Measurements from ENCODE around the gene CASP8AP2.
"Not testable (repeated sequence)": the region's sequence is repeated elsewhere in the genome, so short reads cannot be mapped to it uniquely, and the experiment has no call there.

The CASP8AP2 gene

GRCh38 chr6:89842228-89842627 is 12.5 kb downstream of the CASP8AP2 start:
- Mint-ChIP-seq H3K9me3 (no peaks in the 10 kb centered on the region), H3K36me3 (peaks cover 6% of the 10 kb centered on the region), H3K27me3 (no peaks in the 10 kb centered on the region), H3K27ac (peak overlapping the region; percentile 55), H3K4me1 (peaks cover 45% of the 10 kb centered on the region), H3K4me3 (no peak overlapping the region)

DNA sequence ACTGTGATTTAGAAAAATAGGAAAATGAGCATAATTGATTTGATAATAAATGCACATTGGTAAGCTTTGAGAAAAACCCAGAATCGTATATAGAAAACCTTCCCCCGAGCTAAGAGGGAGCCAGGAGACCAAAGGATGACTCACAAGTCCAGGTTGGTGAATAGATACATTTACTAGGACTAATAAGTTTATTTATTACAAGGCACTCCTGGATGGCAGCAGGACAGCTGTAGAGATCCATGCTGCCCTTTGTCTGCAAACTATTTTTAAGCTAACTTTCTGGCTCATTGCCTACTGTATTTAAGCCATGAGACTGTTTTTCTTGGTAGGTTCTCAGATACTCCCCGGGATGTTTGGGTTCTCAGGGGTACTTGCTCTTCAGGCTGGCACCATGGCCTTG is 13.4 kb downstream of the CASP8AP2 start:
- Mint-ChIP-seq H3K27ac (no peak overlapping the region), H3K4me3 (no peak overlapping the region)

GRCh38 chr6:89847513-89847912 is 17.8 kb downstream of the CASP8AP2 start:
- H3K9me3 Mint-ChIP-seq, H3K27me3 Mint-ChIP-seq, H3K4me3 Mint-ChIP-seq, H3K36me3 Mint-ChIP-seq, H3K27ac Mint-ChIP-seq: not testable (repeated sequence)
- H3K4me1 Mint-ChIP-seq, result peaks cover 31% of the 10 kb centered on the region

More for the DNA sequence above, 13.4 kb downstream of the CASP8AP2 start:
- Mint-ChIP-seq H3K36me3 (peaks cover 4% of the 10 kb centered on the region), H3K4me1 (peaks cover 42% of the 10 kb centered on the region), H3K27me3 (no peaks in the 10 kb centered on the region), H3K9me3 (no peaks in the 10 kb centered on the region)

DNA sequence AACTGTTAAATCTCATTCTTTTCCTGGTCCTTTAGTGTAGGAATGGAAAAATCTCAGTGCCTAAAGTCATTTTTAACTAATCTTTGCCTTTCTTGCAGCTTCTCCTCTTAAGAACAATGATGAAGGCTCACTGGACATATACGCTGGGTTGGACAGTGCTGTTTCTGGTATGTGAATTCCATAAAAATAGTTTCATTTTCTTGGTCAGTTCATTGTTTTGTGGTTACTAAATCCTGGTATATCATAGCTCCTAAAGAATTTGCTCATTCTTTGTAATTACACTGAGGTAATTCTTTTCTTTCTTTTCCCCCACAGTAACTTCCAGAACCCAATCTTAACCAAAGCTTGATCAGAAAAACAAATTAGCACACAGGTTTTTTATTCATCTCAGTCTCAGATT is 23.4 kb downstream of the CASP8AP2 start:
- Mint-ChIP-seq H3K9me3 (no peaks in the 10 kb centered on the region), H3K4me1 (peaks cover 13% of the 10 kb centered on the region), H3K36me3 (peaks cover 16% of the 10 kb centered on the region), H3K27ac (no peak overlapping the region), H3K4me3 (no peak overlapping the region), H3K27me3 (no peaks in the 10 kb centered on the region)

DNA sequence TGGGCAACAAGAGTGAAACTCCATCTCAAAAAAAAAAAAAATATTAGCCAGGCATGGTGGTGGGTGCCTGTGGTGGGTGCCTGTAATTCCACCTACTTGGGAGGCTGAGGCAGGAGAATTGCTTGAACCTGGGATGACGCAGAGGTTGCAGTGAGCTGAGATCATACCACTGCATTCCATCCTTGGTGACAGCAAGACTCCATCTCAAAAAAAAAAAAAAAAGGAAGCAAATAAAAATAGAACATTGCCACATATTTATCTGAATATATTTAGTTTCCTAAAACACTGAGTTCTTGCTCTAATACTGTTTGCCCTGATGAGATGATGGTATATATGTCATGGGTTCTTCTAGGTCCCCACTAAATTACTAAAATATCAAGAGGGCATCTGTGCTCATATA is 28.4 kb downstream of the CASP8AP2 start:
- peaks cover 6% of the 10 kb centered on the region for H3K4me1 Mint-ChIP-seq
- H3K4me3 Mint-ChIP-seq, result no peak overlapping the region
- H3K27ac Mint-ChIP-seq, result no peak overlapping the region
- H3K9me3 Mint-ChIP-seq, result peaks cover 6% of the 10 kb centered on the region
- H3K27me3 Mint-ChIP-seq, result no peaks in the 10 kb centered on the region
- peaks cover 33% of the 10 kb centered on the region for H3K36me3 Mint-ChIP-seq

DNA sequence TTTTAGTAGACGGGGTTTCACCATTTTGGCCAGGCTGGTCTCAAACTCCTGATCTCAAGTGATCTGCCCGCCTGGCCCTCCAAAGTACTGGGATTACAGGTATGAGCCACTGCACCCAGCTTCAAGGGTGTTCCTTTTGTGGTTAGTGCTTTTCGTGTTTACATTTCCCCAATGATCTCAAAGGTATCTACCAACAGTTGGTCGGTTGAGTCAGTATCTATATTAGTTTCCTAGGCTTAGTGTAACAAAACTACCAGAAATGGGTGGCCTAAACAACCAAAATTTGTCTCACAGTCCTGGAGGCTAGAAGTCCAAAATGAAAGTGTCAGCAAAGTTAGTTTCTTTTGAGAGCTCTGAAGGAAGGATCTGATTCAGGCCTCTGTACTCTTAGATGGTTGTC is 30.1 kb downstream of the CASP8AP2 start:
- peaks cover 34% of the 10 kb centered on the region for H3K36me3 Mint-ChIP-seq
- H3K4me1 Mint-ChIP-seq, result peaks cover 6% of the 10 kb centered on the region
- peak overlapping the region; percentile 18 for H3K27ac Mint-ChIP-seq
- H3K27me3 Mint-ChIP-seq, result no peaks in the 10 kb centered on the region
- no peak overlapping the region for H3K4me3 Mint-ChIP-seq
- H3K9me3 Mint-ChIP-seq, result peaks cover 6% of the 10 kb centered on the region

- H3K27me3 Mint-ChIP-seq, result no peaks in the 10 kb centered on the region
- no peak overlapping the region for H3K27ac Mint-ChIP-seq
- H3K36me3 Mint-ChIP-seq, result peaks cover 33% of the 10 kb centered on the region
- H3K4me1 Mint-ChIP-seq, result peaks cover 6% of the 10 kb centered on the region
- peaks cover 6% of the 10 kb centered on the region for H3K9me3 Mint-ChIP-seq
- no peak overlapping the region for H3K4me3 Mint-ChIP-seq
Observed at GRCh38 chr6:89862273-89862672, 32.6 kb downstream of the CASP8AP2 start.

DNA sequence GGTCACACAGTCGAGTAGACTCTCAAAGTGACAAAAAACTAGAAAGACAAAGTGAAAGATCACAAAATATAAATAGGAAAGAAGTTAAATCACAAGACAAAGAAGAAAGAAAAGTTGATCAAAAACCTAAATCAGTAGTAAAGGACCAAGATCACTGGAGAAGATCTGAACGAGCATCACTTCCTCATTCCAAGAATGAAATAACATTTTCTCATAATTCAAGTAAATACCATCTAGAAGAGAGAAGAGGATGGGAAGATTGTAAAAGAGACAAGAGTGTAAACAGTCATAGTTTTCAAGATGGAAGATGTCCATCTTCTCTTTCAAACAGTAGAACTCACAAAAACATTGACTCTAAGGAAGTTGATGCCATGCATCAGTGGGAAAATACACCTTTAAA is 33.0 kb downstream of the CASP8AP2 start:
- Mint-ChIP-seq H3K27ac (no peak overlapping the region), H3K36me3 (peaks cover 36% of the 10 kb centered on the region), H3K4me3 (no peak overlapping the region)

DNA sequence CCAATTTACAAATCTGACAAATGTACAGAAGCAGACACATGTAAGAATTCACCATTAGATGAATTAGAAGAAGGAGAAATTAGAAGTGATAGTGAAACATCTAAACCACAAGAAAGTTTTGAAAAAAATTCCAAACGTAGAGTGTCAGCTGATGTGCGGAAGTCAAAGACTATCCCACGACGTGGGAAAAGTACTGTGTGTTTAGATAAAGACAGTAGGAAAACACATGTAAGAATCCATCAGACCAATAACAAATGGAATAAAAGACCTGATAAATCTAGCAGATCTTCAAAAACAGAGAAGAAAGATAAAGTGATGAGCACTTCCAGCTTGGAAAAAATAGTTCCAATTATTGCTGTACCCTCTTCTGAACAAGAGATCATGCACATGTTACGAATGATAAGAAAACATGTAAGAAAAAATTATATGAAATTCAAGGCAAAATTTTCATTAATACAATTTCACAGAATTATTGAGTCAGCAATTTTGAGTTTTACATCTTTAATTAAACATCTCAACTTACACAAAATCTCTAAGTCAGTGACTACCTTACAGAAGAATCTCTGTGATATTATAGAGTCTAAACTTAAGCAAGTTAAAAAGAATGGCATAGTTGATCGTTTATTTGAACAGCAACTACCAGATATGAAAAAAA is 36.5 kb downstream of the CASP8AP2 start:
- no peaks in the 10 kb centered on the region for H3K27me3 Mint-ChIP-seq
- H3K27ac Mint-ChIP-seq, result no peak overlapping the region
- no peak overlapping the region for H3K4me3 Mint-ChIP-seq
- peaks cover 6% of the 10 kb centered on the region for H3K9me3 Mint-ChIP-seq
- peaks cover 40% of the 10 kb centered on the region for H3K36me3 Mint-ChIP-seq
- H3K4me1 Mint-ChIP-seq, result peaks cover 5% of the 10 kb centered on the region

More for the DNA sequence above, 33.0 kb downstream of the CASP8AP2 start:
- Mint-ChIP-seq H3K4me1 (peaks cover 6% of the 10 kb centered on the region), H3K9me3 (peaks cover 6% of the 10 kb centered on the region), H3K27me3 (no peaks in the 10 kb centered on the region)

DNA sequence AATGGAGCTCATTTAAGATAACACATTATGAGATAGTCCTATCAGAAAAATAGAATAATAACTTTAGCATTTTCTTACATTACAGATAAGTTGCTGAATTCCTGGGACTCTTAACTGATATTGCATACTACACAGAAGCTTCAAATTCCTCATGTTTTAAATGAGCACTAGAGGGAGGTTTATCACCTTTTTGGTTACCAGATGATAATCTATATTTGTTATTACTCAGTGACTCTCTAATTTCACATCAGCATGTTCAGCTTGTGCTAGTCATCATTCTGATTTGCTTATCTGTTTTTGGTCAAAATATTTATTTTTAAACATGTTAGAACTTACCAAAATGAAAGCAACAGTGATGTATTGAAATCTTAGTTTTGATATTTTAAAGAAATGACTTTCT is 44.0 kb downstream of the CASP8AP2 start:
- no peaks in the 10 kb centered on the region for H3K9me3 Mint-ChIP-seq
- H3K4me1 Mint-ChIP-seq, result peaks cover 2% of the 10 kb centered on the region
- H3K4me3 Mint-ChIP-seq, result no peak overlapping the region
- peaks cover 11% of the 10 kb centered on the region for H3K36me3 Mint-ChIP-seq
- no peaks in the 10 kb centered on the region for H3K27me3 Mint-ChIP-seq
- no peak overlapping the region for H3K27ac Mint-ChIP-seq

GRCh38 chr6:89874438-89874837 is 44.8 kb downstream of the CASP8AP2 start:
- Mint-ChIP-seq H3K36me3 (peaks cover 10% of the 10 kb centered on the region), H3K9me3 (no peaks in the 10 kb centered on the region), H3K27me3 (no peaks in the 10 kb centered on the region), H3K4me3 (no peak overlapping the region), H3K4me1 (no peaks in the 10 kb centered on the region), H3K27ac (peak overlapping the region; percentile 55)

- Mint-ChIP-seq H3K27me3 (peaks cover 7% of the 10 kb centered on the region), H3K4me3 (no peak overlapping the region), H3K4me1 (no peaks in the 10 kb centered on the region), H3K36me3 (no peaks in the 10 kb centered on the region), H3K9me3 (no peaks in the 10 kb centered on the region), H3K27ac (no peak overlapping the region)
Observed at GRCh38 chr6:89886378-89887120, 56.9 kb downstream of the CASP8AP2 start.

GRCh38 chr6:89887452-89888137 is 57.9 kb downstream of the CASP8AP2 start:
- no peak overlapping the region for H3K4me3 Mint-ChIP-seq
- no peaks in the 10 kb centered on the region for H3K4me1 Mint-ChIP-seq
- no peak overlapping the region for H3K27ac Mint-ChIP-seq
- H3K9me3 Mint-ChIP-seq, result no peaks in the 10 kb centered on the region
- H3K27me3 Mint-ChIP-seq, result peaks cover 9% of the 10 kb centered on the region
- H3K36me3 Mint-ChIP-seq, result no peaks in the 10 kb centered on the region

DNA sequence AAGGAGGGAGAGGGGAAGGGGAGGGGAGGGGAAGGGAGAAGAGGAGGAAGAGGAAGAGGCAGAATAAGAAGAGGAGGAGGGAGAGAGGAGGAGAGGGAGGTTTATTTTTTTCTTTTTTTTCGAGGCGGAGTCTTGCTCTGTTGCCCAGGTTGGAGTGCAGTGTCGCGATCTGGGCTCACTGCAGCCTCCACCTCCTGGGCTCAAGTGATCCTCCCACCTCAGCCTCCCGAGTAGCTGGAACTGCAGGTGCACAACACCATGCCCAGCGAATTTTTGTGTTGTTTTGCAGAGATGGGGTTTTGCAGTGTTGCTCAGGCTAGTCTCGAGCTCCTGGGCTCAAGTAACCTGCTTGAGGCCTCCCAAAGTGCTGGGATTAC is 58.4 kb downstream of the CASP8AP2 start:
- peaks cover 9% of the 10 kb centered on the region for H3K27me3 Mint-ChIP-seq
- H3K4me1 Mint-ChIP-seq, result no peaks in the 10 kb centered on the region
- no peak overlapping the region for H3K27ac Mint-ChIP-seq
- no peaks in the 10 kb centered on the region for H3K36me3 Mint-ChIP-seq
- no peaks in the 10 kb centered on the region for H3K9me3 Mint-ChIP-seq
- no peak overlapping the region for H3K4me3 Mint-ChIP-seq

GRCh38 chr6:89888871-89889270 is 59.2 kb downstream of the CASP8AP2 start:
- no peak overlapping the region for H3K27ac Mint-ChIP-seq
- H3K4me3 Mint-ChIP-seq, result no peak overlapping the region
- no peaks in the 10 kb centered on the region for H3K9me3 Mint-ChIP-seq
- no peaks in the 10 kb centered on the region for H3K4me1 Mint-ChIP-seq
- peaks cover 16% of the 10 kb centered on the region for H3K27me3 Mint-ChIP-seq
- H3K36me3 Mint-ChIP-seq, result no peaks in the 10 kb centered on the region

- H3K9me3 Mint-ChIP-seq, H3K27ac Mint-ChIP-seq, H3K4me1 Mint-ChIP-seq, H3K36me3 Mint-ChIP-seq, H3K4me3 Mint-ChIP-seq: not testable (repeated sequence)
- peaks cover 19% of the 10 kb centered on the region for H3K27me3 Mint-ChIP-seq
Observed at GRCh38 chr6:89890845-89891528, 61.3 kb downstream of the CASP8AP2 start.
